ENCODE measurements around the gene XXYLT1.

XXYLT1 gene

GRCh38 chr3:195077611-195078540 lies 193.1 kb downstream of the XXYLT1 start:
- DNase-seq (ENCODE audit: low read depth): no peak

DNA sequence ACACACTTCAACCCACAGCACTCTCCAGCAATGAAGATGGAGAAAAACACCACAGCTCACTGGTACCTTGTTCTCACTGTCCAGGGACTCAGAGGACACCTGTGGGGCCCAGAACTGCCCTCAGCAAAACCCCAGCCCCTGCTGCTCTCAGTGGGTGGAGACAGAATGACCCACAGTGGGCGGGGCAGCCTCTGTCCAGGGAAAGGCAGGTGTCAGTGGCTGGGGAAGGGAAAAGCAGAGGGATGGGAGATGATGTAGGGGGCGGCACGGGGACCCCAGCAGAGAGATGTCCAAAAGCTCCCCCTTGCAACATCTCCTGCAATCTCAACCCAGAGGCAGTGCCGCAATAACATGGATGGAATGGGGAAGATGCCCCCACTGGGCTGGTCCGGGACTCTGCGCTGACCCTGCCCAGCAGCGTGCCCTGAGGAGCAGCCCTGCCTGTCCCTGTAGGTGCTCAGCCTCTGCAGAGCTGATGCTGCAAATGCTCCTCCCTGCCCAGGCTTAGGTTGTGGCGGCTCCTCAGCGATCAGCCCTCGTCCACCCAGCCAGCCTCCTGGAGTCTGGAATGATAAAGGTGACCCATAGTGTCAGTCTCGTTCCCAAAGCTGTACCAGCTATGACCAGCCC lies 193.9 kb downstream of the XXYLT1 start:
- no peak for DNase-seq (ENCODE audit: low read depth)

GRCh38 chr3:195075941-195076875 lies 194.8 kb downstream of the XXYLT1 start:
- DNase-seq (ENCODE audit: low read depth): no peak

- DNase-seq (ENCODE audit: low read depth): no peak
Measured at GRCh38 chr3:195075199-195075940, 195.6 kb downstream of the XXYLT1 start.

- DNase-seq (ENCODE audit: low read depth): no peak
Measured at GRCh38 chr3:195073866-195074860, 196.8 kb downstream of the XXYLT1 start.

DNA sequence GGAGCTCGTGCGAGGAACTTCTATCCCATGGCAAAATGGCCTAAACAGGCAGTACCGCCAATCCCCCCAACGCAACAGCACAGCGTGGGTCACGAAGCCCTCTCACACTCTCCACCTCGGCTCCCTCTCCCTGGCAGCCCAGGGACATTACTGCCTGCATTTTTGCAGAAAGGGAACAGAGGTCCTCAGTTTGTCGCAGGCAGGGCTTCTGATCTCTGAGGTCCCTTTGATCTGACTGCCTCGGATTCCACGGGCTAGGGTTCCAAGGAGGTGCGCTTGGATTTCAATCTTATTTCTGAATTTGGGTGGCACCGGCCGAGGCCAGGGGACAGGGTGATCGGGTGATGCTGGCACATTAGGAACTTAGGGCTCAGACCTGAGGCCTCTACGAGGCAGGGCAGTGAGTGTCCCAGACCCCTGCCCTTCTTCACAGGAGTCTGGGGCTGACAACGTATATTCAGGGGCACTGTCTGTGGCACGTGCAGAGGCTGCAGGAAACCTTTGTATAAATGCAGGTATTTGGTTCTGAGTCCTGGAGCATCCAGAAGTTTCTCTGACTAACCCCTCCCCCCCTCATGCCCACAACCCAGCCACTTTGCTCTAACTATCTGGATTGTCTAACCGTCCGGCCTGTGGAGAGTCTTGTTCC lies 197.9 kb downstream of the XXYLT1 start:
- no peak for DNase-seq (ENCODE audit: low read depth)

- no peak for DNase-seq (ENCODE audit: low read depth)
Measured at GRCh38 chr3:195071916-195072820, 198.8 kb downstream of the XXYLT1 start.

- no peak for DNase-seq (ENCODE audit: low read depth)
Measured at GRCh38 chr3:195071011-195071728, 199.8 kb downstream of the XXYLT1 start.

GRCh38 chr3:195070336-195070735 lies 200.6 kb downstream of the XXYLT1 start:
- DNase-seq (ENCODE audit: low read depth): no peak

GRCh38 chr3:195069501-195070251 lies 201.3 kb downstream of the XXYLT1 start:
- DNase-seq (ENCODE audit: low read depth): no peak

- no peak for DNase-seq (ENCODE audit: low read depth)
Measured at GRCh38 chr3:195068084-195069080, 202.6 kb downstream of the XXYLT1 start.

DNA sequence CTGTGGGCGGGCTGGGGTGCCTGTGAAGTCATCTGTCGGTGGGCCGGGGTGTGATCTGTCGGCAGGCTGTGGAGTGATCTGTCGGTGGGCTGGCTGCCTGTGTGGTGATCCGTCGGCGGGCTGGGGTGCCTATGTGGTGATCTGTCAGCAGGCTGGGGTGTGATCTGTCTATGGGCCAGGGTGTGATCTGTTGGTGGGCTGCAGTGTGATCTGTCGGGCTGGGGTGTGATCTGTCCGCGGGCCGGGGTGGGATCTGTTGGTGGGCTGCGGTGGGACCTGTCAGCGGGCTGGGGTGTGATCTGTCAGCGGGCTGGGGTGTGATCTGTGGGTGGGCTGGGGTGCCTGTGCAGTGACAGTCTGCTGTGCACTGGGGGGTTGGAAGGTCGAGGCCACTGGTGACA lies 204.5 kb downstream of the XXYLT1 start:
- no peak for DNase-seq (ENCODE audit: low read depth)

DNA sequence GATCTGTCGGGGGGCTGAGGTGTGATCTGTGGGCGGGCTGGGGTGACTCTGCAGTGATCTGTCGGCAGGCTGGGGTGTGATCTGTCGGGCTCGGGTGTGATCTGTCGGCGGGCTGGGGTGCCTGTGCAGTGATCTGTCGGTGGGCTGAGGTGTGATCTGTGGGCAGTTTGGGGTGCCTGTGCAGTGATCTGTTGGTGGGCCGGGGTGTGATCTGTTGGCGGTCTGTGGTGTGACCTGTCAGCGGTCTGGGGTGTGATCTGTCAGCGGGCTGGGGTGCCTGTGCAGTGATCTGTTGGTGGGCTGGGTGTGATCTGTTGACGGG lies 205.1 kb downstream of the XXYLT1 start:
- DNase-seq (ENCODE audit: low read depth): no peak

DNA sequence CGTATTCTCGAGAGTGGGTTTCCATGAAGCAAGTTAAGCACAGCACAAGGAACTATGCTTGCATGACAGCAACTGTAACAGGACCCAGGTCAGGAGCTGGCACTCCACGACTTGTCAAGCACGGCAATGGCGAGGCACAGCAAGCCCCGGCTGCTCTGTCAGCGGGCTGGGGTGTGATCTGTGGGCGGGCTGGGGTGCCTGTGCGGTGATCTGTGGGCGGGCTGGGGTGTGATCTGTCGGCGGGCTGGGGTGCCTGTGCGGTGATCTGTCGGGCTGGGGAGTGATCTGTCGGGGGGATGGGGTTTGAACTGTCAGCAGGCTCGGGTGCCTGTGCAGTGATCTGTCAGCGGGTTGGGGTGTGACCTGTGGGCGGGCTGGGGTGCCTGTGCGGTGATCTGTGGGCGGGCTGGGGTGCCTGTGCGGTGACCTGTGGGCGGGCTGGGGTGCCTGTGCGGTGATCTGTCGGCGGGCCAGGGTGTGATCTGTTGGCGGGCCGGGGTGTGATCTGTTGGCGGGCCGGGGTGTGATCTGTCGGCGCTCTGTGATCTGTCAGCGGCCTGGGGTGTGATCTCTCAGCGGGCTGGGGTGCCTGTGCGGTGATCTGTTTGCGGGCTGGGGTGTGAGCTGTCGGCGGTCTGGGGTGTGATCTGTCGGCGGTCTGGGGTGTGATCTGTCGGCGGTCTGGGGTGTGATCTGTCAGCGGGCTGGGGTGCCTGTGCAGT lies 205.7 kb downstream of the XXYLT1 start:
- no peak for DNase-seq (ENCODE audit: low read depth)

- DNase-seq (ENCODE audit: low read depth): no peak
Measured at GRCh38 chr3:195064300-195064931, 206.5 kb downstream of the XXYLT1 start.
